Measurements from ENCODE around the gene GABPB1. TPM values are rescaled to one million over a fixed set of nuclear protein-coding genes. Genes with fewer than 3 reads are reported as not detected.
A peak's percentile ranks its signal among the peaks of the same experiment; 100 is the strongest.

GABPB1 gene
- polyA plus RNA-seq, 1 of the 3 experiments (the other 2 are of a cell fraction): 12.8 TPM

DNA sequence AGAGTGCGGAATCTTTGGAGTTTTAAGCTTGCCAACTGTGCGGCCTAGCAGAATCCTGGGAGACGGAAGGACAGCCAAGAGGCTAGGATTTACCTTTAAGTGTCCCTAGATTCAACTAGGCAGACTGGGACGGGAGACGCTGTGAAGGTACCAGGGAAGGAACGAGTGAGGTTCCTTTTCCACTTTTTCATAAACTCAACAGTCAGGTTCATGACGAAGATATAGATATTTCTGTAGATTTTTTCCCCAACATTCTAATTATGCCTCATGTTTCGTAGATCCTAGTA, 564 bp upstream of the GABPB1 start:
- no peaks in the 10 kb centered on the region for H3K9me2 ChIP-seq
- WGBS (ENCODE audit: low lambda C conversion rate): 2% methylated on average over 8 of the region's 8 CpGs
- peaks cover 9 to 16% of the 10 kb centered on the region in 2 experiments; a peak in 3 of 4 replicates for H3K4me1 ChIP-seq (ENCODE audit: control insufficient read depth in 1 of 2, insufficient read depth in 2 of 2, low read depth in 1 of 2, low read length in 1 of 2)
- peak overlapping the region; percentile 100 for H3K9ac ChIP-seq
- peak overlapping the region; percentile 73 to 98 for H3K4me3 ChIP-seq (ENCODE audit: low read depth in 2 of 2, low read length in 1 of 2)
- peaks cover 17% of the 10 kb centered on the region for H3F3A ChIP-seq (replicated peaks; ENCODE audit: insufficient read depth)
- TF ChIP-seq, protein P1, sequence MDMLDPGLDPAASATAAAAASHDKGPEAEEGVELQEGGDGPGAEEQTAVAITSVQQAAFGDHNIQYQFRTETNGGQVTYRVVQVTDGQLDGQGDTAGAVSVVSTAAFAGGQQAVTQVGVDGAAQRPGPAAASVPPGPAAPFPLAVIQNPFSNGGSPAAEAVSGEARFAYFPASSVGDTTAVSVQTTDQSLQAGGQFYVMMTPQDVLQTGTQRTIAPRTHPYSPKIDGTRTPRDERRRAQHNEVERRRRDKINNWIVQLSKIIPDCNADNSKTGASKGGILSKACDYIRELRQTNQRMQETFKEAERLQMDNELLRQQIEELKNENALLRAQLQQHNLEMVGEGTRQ (IDR thresholded peaks at IDR 0.05; ENCODE audit: borderline replicate concordance, low read depth, low read length): no peak
- TF ChIP-seq ELF1 (IDR thresholded peaks at IDR 0.05): no peak
- TF ChIP-seq RCOR1 (IDR thresholded peaks at IDR 0.05; ENCODE audit: low read length): no peak
- TF ChIP-seq EP300 (IDR thresholded peaks at IDR 0.05; ENCODE audit: borderline replicate concordance in 1 of 2, low read depth in 1 of 2, low read length in 1 of 2): no peak
- TF ChIP-seq RFX5 (IDR thresholded peaks at IDR 0.05; ENCODE audit: low read length): no peak
- no peak for TF ChIP-seq MXI1 (IDR thresholded peaks at IDR 0.05; ENCODE audit: low read depth, low read length)
- TF ChIP-seq, protein P2, sequence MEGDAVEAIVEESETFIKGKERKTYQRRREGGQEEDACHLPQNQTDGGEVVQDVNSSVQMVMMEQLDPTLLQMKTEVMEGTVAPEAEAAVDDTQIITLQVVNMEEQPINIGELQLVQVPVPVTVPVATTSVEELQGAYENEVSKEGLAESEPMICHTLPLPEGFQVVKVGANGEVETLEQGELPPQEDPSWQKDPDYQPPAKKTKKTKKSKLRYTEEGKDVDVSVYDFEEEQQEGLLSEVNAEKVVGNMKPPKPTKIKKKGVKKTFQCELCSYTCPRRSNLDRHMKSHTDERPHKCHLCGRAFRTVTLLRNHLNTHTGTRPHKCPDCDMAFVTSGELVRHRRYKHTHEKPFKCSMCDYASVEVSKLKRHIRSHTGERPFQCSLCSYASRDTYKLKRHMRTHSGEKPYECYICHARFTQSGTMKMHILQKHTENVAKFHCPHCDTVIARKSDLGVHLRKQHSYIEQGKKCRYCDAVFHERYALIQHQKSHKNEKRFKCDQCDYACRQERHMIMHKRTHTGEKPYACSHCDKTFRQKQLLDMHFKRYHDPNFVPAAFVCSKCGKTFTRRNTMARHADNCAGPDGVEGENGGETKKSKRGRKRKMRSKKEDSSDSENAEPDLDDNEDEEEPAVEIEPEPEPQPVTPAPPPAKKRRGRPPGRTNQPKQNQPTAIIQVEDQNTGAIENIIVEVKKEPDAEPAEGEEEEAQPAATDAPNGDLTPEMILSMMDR (IDR thresholded peaks at IDR 0.05): no peak
- no peak for TF ChIP-seq MEF2A (IDR thresholded peaks at IDR 0.05; ENCODE audit: borderline replicate concordance, low read depth)
- no peak for TF ChIP-seq TCF12 (IDR thresholded peaks at IDR 0.05)
- H2AFZ ChIP-seq (ENCODE audit: low read depth): peak overlapping the region; percentile 83
- CTCF ChIA-PET: interaction anchor here (0.6 kb wide), 1 partner anchor 161 kb away, joined by 3 read pairs; no protein-coding TSS in a partner anchor
- peak overlapping the region; percentile 89 for H3K4me2 ChIP-seq
- POLR2A ChIA-PET: interaction anchor here (0.5 to 1.6 kb wide), 11 partner anchors 10 to 1478 kb away, joined by 3 to 17 read pairs (median 4); partner anchors contain the start of genes AP4E1, EID1, SLC27A2 and USP8
- peaks cover 89% of the 10 kb centered on the region for H3K79me2 ChIP-seq (ENCODE audit: insufficient read depth)
- peak overlapping the region; percentile 97 to 100 for H3K27ac ChIP-seq (ENCODE audit: low read depth in 2 of 2, low read length in 1 of 2)
- peaks cover 15% of the 10 kb centered on the region for H4K20me1 ChIP-seq (ENCODE audit: insufficient read depth)
- H3K27me3 ChIP-seq (ENCODE audit: insufficient read depth): no peaks in the 10 kb centered on the region
- H3K36me3 ChIP-seq (replicated peaks in 1 of 2; ENCODE audit: control insufficient read depth in 1 of 2, insufficient read depth in 2 of 2, low read length in 1 of 2): peaks cover 26 to 28% of the 10 kb centered on the region in 2 experiments
- H3K9me3 ChIP-seq: no peaks in the 10 kb centered on the region
- DNase-seq: no peak

DNA sequence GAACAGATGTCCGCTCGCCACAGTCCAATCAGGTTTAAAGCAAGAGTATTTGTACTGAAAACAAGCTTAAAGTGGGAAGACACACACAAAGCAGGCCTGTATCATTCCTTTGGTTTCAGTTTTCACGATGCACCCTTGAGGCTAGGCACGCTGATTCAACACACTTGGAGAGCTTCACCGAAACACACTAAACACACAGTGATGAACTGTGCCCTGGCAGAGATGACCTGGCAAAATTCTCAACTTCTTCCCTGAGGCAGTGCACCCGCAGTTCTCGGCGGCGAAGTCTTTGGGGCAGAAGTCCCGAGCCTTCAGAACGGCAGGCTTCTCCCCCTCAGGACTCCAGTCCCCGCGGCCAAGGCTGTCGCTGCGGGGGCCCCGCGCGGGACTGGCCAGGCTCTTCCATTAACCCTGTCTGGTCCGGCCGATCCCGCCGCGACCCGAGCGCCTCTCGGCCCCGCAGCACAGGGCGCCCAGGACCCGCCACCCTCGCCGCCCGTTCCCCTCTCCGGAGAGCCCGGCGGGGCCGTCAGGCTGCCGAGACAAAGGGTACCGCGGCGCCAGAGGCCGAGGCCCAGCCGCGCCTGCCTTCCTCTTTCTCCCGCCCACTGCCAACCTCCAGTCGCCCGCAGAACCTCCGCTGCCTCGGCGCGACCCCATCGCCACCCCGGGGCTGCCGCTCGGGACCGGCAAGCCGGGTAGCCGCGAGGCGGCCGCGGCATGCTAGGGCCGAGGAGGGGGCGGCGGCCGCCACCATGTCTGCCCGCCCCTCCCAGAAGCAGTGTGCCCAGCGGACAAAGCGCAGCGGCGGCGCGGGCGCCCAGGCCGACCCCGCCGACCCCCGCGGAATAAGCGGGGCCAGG, 792 bp downstream of the GABPB1 start:
- TF ChIP-seq JUND (IDR thresholded peaks at IDR 0.05) (no peak), MXI1 (IDR thresholded peaks at IDR 0.05; ENCODE audit: low read depth, low read length) (peak; percentile 74), FOSL2 (IDR thresholded peaks at IDR 0.05; ENCODE audit: borderline replicate concordance, low read depth) (no peak), TAF1 (IDR thresholded peaks at IDR 0.05; ENCODE audit: borderline replicate concordance, low read depth, low read length) (peak; percentile 65; the same call in 1 of the 2 replicates), TCF12 (IDR thresholded peaks at IDR 0.05) (no peak), SIN3A (IDR thresholded peaks at IDR 0.05; ENCODE audit: borderline replicate concordance, low read depth, low read length) (peak; percentile 44; the same call in 1 of the 2 replicates), NRF1 (IDR thresholded peaks at IDR 0.05; ENCODE audit: low read depth, low read length) (no peak), FOXJ3 (CRISPR knock-in tag; IDR thresholded peaks at IDR 0.05) (no peak), POLR2AphosphoS5 (IDR thresholded peaks at IDR 0.05; ENCODE audit: low read depth, low read length) (peak; percentile 91)
- TF ChIP-seq, protein P3, sequence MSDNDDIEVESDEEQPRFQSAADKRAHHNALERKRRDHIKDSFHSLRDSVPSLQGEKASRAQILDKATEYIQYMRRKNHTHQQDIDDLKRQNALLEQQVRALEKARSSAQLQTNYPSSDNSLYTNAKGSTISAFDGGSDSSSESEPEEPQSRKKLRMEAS (IDR thresholded peaks at IDR 0.05; ENCODE audit: low read depth): peak; percentile 65
- TF ChIP-seq, protein P4, sequence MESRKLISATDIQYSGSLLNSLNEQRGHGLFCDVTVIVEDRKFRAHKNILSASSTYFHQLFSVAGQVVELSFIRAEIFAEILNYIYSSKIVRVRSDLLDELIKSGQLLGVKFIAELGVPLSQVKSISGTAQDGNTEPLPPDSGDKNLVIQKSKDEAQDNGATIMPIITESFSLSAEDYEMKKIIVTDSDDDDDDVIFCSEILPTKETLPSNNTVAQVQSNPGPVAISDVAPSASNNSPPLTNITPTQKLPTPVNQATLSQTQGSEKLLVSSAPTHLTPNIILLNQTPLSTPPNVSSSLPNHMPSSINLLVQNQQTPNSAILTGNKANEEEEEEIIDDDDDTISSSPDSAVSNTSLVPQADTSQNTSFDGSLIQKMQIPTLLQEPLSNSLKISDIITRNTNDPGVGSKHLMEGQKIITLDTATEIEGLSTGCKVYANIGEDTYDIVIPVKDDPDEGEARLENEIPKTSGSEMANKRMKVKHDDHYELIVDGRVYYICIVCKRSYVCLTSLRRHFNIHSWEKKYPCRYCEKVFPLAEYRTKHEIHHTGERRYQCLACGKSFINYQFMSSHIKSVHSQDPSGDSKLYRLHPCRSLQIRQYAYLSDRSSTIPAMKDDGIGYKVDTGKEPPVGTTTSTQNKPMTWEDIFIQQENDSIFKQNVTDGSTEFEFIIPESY (IDR thresholded peaks at IDR 0.05; ENCODE audit: borderline replicate concordance, low read depth): no peak
- peak; percentile 63 for DNase-seq
- Histone ChIP-seq H3K4me2 (peak overlapping the region; percentile 89), H3K9me2 (no peaks in the 10 kb centered on the region), H2AFZ (ENCODE audit: low read depth) (no peak overlapping the region), H3K4me1 (ENCODE audit: control insufficient read depth in 1 of 2, insufficient read depth in 2 of 2, low read depth in 1 of 2, low read length in 1 of 2) (peaks cover 14 to 16% of the 10 kb centered on the region in 2 experiments), H4K20me1 (ENCODE audit: insufficient read depth) (peaks cover 15% of the 10 kb centered on the region), H3K27me3 (ENCODE audit: insufficient read depth) (no peaks in the 10 kb centered on the region), H3K4me3 (ENCODE audit: low read depth in 2 of 2, low read length in 1 of 2) (peak overlapping the region; percentile 73 to 98), H3F3A (replicated peaks; ENCODE audit: insufficient read depth) (peaks cover 17% of the 10 kb centered on the region), H3K27ac (ENCODE audit: low read depth in 2 of 2, low read length in 1 of 2) (peak overlapping the region; percentile 97 to 100), H3K79me2 (ENCODE audit: insufficient read depth) (peaks cover 89% of the 10 kb centered on the region), H3K9me3 (no peaks in the 10 kb centered on the region), H3K9ac (peak overlapping the region; percentile 100), H3K36me3 (replicated peaks in 1 of 2; ENCODE audit: control insufficient read depth in 1 of 2, insufficient read depth in 2 of 2, low read length in 1 of 2) (peaks cover 19 to 20% of the 10 kb centered on the region in 2 experiments)
- POLR2A ChIA-PET: interaction anchor here (1.0 to 1.5 kb wide), 7 partner anchors 8 to 1854 kb away, joined by 3 to 17 read pairs (median 5); partner anchors contain the start of genes EID1 and USP8
- CTCF ChIA-PET: no interaction called here
- 0% methylated on average over 28 of the region's 79 CpGs for WGBS (ENCODE audit: low lambda C conversion rate)
